T-helper 1 cell treated with Interleukin-12 subunit alpha and Interleukin-12 subunit beta and Interleukin-4 antibody, amounts not matched to agents 30 ng/mL and 1 ng/mL, for 36 hours (primary cell): ENCODE data around the gene ARHGAP45. TPM values are rescaled to one million over a fixed set of nuclear protein-coding genes. Genes with fewer than 3 reads are reported as not detected.

Experiments
- intact Hi-C: fragments of 100-400 bp; cut with micrococcal nuclease; formaldehyde crosslinking; loops from one replicate; pipeline ENCODE4 v1.15.1; 2024
- total RNA-seq: library from RNA; stranded (reverse); gene quantifications from 2 replicates; pipeline ENCODE4 v1.2.3, GENCODE V29; 2022

The ARHGAP45 gene
- total RNA-seq, 1 donor from 2014 or later = 471 TPM

DNA sequence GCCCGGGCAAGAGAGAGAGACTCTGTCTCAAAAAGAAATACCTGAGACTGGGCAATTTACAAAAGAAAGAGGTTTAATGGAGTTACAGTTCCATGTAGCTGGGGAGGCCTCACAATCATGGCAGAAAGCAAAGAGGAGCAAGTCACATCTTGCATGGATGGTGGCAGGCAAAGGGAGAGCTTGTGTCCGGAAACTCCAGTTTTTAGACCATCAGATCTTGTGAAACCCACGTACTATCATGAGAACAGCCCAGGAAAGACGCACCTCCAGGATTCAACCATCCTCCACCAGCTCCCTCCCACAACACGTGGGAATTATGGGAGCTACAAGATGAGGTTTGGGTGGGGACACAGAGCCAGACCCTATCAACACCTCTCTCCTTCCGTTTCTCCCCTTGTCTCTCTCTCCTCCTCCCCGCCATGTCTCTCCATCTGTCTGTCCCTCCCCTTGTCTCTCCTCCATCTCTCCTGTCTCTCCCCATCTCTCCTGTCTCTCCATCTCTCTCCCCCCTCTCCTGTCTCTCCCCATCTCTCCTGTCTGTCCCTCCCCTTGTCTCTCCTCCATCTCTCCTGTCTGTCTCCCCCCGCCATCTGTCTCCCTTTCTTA lies 18.2 kb downstream of the ARHGAP45 start:
- intact Hi-C loops = no loop called here

DNA sequence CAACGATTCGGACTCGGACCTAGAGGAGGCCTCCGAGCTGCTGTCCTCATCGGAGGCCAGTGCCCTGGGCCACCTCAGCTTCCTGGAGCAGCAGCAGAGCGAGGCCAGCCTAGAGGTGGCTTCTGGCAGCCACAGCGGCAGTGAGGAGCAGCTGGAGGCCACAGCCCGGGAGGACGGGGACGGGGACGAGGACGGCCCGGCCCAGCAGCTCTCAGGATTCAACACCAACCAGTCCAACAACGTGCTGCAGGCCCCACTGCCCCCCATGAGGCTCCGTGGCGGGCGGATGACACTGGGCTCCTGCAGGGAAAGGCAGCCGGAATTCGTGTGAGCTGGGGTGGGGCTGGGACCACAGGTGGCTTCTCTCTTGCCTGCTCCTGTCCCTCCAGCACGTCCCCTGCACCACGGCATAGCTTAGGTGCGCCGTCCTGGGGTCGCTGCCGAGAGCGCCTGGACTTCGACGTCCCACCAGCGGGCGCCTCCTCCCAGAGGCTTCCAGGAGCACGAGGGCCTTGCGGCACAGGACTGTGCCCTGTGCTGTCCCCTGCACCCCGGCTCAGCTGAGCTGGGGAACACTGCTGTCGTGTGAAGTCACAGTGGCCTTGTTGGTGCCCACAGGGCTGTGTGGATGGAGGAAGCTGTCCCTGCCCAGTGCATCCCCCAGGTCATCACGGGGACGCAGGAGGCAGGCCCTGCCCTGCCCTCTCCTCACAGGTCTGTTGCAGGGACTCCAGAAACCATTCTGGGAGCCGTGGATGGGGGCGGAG lies 18.9 kb downstream of the ARHGAP45 start:
- intact Hi-C loops = no loop called here

DNA sequence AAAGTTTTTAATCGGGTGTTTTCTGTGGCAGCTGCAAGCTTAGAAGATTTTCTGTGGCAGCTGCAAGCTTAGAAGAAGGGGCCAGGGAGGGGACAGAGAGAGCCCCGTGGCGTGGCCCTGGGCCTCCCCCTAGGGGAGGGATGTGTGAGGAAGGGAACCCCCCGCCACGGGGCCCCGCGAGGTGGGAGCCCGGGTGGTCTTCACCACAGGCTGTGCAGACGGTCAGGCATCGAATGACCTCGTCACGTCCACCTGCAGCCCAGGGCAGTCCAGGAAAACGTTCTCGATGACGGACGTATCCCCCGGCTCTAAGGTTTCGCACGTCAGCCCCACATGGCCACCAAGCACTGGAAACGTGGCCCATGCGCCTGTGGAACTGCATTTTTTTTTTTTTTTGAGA lies 19.6 kb downstream of the ARHGAP45 start:
- intact Hi-C loops = no loop called here

DNA sequence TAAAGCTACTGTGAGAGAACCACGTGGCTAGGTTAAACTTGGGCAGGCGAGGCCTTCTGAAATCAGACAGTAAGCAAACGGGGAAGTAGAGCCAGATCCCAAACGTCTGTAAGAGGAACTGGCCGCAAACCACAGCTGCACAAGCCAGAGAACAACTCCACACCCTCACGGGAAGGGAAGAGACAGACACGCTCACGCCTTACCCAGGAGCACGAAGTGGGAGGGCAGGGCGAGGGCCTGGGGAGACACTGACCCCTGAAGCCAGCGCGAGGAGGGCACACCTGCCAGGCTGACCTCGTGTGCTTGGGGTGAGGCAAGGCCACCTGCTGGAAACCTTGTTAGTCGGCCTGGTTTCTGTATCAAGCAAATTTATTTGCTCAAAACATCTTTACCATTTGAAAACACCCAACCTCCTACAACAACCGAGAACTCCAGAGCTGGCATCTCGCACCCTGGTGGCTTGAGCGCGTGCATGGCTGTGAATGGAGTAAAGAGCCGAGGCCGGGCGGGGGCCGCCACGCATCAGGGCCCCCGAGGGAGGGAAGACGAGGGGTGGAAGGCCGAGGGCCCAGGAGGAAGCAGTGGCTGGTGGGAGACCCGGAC lies 20.9 kb downstream of the ARHGAP45 start:
- intact Hi-C loops = no loop called here

DNA sequence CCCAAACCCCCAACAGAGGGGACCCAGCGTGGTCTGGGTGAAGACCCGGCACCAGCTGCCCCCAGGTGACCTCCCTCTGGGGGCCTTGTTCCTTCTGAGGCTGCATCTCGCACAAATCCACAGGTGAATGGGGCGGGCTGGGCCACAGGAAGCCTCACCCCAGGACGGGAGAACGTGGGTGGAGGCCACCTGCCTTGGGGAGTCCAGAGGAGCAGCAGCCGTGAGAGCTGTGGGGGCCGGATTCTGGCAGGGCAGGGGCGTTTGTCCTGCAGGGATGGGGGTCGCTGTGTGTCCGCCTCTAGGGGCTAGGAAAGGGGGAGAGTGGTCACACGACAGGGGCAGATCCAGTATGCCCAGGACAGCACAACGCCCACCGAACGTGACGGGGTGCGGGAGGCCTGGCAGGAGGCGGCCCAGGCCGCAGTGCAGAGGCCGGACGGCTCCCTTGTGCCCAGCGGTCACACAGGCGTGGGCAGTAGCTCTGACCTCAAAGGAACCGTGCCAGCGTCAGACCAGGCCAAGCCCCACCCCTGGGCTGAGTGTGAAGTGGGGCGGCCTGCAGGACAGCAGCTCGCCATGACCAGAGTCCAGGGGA lies 21.5 kb downstream of the ARHGAP45 start:
- intact Hi-C loops = no loop called here

DNA sequence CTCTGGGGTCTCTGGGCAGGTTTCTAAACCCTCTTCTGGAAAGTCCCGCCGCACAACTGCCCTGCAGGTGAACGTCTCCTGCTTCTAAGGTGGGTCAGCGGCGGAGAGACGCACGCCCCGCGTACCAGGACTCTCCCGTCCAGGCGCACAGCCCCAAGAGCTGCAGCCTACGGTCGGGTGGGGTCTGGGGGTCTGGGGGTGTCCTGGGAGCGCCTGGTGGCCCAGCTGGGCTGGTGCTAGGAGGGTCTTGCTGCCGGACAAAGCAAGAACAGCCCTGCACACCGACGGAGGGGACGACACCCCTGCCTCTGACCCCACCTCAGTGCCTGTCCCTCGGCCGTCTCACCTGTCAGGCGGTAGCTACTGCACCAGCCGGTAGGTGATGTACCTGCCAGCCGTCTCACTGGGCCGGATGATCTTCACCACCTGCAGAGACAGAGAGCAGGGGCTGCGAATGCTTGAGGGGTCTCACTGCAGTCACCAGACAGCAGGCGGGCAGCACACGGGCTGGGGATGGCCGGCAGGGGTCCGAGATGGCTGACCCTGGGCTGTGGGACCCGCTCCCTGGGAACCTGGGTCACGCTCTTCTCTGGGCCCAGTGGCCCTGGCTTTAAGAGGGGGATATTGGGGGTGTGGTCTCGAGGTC lies 22.3 kb downstream of the ARHGAP45 start:
- intact Hi-C loops = no loop called here

DNA sequence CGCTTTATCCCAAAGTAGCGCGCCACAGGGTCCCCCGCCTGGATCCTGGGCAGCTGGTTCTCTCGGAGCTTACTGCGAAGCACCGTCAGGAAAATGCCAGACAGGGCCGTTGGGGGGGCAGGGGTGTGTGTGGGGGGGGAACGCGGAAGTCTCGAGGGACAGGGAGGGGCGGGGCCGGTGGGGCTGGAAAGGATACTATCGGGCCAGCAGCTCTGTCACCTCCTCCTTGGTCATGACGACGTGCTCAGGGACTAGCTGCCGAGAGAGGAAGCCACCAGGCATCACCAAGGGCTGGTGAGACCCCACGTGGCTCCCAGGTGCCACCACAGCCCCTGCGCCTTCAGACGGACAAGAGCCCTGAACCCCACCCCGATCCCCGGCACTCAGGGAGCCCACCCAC lies 22.9 kb downstream of the ARHGAP45 start:
- intact Hi-C loops = no loop called here

DNA sequence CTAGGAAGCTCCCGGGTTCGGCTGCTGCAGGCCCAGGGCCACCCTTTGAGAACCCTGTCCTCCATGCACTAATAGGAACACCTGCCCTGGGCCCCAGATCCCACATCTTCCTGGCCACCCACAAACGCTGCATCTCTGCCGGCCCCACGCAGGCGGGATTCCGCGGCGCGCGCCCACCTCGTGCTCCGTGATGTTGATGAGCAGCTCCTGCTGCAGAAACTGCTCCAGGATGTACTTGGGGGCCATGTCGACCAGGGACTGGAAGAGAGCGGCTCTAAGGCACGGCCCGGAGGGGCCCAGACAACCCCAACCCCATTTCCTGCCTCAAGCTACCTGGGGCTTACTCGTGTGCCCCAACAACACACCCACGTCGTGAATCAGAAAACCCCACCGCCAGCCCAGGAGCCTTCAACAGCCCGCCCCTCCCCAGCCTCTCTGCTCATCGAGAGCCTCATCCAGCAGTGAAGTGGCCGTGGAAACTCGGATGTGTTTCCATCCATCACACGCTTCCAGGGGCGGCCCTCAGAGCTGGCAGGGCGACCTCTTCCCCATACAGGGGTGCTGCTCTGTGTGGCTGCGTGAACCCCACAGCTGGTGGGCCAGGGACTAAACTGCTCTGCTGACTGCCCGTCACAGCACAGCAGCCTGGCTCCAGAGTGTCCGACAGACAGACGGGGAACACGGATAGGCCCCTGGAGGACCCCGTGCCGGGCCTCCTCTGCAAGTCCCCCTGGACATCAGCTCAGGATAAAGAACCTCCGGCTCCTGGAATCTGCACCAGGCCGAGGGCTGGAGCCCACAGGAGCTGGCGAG lies 24.0 kb downstream of the ARHGAP45 start:
- intact Hi-C loops = no loop called here

DNA sequence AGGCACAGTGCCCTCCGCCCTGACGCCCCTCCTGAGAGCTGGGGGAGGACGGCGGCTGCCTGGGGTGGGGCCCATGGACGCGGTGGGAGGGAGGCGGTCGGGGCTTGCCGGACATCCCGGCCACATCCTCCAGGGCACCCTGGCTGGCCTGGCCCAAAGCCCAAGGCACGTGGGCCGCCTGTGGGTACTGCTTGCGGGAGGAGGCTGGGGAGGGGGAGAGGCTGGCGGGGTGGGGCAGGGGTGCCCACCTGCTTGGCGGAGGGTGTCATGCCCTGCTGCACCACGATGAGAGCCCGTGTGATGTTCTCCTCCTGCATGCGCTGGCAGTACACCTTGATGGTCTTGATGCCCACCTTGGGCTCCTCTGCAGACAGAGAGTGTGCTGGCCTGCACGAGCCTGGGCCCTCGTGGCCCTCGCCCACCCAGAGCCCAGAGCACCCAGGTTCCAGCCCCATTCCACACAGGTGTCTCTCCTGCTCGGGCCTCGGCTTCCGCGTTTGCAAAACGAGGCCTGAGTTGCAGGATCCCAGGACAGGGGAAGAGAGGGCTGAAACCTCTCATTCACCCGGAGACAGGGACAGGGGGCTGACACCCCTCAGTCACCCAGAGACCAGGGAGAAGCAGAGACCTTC lies 24.7 kb downstream of the ARHGAP45 start:
- intact Hi-C loops = no loop called here

DNA sequence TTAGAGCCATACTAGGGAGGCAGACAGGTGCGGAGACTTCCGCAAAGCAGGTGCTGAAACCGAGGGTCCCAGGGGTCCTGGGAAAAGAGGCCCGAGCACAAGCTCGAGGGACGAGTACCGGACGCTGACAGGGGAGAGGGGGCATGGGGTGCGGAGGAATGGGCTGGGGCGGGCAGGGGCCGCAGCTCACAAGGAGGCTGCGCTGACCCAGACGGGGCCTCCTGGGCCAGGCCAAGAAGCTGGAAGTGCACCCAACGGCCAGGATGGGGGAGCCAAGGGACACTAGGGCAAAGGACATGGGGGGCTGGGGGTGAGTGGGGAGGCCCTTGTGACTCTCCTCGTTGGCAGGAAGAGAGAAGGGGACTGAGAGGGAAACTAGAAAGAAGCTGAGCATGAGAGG lies 26.4 kb downstream of the ARHGAP45 start:
- intact Hi-C loops = no loop called here

DNA sequence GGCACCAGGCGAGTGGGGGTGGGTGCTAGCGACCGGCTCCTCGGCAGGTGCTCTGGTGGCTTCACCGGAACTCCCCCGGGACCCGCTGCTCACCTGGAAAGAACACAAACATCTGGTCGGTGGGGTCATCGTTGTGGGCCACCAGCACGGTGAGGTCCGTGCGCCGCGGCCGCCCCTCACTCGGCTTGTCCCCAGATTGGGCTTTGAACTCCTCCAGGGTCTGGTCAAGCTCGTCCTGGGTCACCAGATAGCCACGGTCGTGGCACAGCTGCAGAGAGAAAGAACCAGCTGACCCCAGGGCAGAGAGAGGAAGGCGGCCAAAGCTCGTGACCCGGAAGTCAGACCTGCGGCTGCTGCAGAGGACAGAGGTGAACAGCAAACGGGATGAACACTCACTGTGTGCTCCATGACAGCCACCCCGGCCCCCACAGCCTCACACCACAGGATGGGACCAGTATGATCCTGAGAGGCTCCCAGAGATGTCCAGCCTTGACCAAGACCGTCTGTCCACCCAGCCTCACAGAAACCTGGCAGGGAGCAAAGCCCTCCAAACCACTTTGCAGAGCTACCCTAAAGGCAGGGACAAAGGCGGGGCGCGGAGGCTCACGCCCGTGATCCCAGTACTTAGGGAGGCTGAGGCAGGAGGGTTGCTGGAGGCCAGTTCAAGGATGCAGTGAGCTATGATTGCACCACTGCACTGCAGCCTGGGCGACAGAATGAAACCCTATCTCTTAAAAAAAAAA lies 27.0 kb downstream of the ARHGAP45 start:
- intact Hi-C loops = loop anchor here (2.0 kb wide), 3 partner anchors 17 to 53 kb away; partner anchors contain the start of genes ABCA7 and ARHGAP45

DNA sequence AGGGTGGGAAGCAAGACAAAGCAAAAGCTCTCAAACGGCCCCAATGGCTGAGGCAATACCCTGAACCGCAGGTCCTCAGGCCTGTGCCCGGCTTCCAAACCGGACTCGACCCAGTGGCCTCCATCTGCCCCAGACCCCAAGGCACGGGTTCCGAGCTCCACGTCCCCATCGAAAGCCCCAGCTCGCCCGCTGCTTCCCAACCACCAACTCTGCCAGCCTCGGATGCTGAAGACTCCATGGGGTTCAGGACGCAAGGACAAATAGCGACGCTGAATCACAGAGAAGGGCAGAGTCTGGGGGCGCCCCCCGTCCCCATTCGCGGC lies 27.6 kb downstream of the ARHGAP45 start:
- intact Hi-C loops = loop anchor here (2.0 kb wide), 3 partner anchors 18 to 54 kb away; partner anchors contain the start of genes ABCA7 and ARHGAP45

DNA sequence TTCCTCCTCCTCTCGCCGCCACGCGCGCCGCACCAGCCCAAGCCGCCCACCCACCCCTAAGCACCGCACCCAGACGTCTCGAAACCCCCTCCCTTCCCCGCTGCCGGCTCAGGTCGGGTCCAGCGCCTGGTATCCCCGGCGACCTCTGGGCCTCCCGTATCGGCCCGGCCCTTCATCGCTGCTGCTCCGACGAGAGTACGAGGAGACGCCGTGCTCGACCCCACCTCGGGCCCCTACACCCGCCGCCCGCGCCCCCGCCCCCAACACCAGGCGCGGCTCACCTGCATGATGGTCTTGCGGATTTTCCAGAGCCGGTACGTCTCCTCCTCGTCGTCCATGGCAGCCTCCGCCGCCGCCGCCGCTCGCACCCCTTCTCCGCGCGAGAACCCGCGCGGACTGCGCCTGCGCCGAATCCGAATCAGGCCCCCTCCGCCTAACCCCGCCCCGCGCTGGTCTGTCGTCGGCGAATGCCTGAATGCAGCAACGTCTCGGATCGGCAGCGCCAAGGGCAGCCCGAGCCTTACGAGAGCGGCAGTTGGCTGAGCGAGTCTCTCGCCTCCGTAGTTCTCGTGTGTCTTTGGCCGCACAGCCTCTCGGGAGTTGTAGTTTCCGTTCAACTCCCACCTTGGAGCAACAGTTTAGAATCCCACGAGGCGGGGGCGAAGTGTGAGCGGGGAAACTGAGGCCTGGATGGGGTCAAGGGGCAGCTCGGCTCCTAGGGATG lies 28.2 kb downstream of the ARHGAP45 start, which contains the start of gene POLR2E:
POLR2E (minus strand) TSS at position 398 of the 724 bp plus-strand sequence; CDS start at position 338, 60 bp downstream.
- intact Hi-C loops = loop anchor here (1.0 to 5.0 kb wide), 7 partner anchors 8 to 172 kb away; partner anchors contain the start of genes ABCA7, ARHGAP45, CIRBP and GPX4

DNA sequence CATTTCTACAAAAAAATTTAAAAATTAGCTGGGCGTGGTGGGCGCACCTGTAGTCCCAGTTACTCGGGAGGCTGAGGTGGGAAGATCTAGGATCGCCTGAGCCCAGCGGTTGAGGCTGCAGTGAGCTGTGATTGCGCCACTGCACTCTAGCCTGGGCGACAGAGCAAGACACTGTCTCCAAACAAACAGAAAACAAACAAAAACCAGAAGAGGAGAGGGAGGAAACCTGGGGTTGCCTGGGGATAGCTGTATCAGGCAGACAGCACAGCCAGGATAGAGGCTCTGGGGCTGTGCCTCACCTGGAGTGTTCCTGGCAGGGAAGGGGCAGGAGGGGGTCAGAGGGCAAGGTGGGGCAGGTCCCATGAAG lies 30.8 kb downstream of the ARHGAP45 start:
- intact Hi-C loops = loop anchor here (5.0 kb wide), 2 partner anchors 95 to 170 kb away; partner anchors contain the start of gene CIRBP

DNA sequence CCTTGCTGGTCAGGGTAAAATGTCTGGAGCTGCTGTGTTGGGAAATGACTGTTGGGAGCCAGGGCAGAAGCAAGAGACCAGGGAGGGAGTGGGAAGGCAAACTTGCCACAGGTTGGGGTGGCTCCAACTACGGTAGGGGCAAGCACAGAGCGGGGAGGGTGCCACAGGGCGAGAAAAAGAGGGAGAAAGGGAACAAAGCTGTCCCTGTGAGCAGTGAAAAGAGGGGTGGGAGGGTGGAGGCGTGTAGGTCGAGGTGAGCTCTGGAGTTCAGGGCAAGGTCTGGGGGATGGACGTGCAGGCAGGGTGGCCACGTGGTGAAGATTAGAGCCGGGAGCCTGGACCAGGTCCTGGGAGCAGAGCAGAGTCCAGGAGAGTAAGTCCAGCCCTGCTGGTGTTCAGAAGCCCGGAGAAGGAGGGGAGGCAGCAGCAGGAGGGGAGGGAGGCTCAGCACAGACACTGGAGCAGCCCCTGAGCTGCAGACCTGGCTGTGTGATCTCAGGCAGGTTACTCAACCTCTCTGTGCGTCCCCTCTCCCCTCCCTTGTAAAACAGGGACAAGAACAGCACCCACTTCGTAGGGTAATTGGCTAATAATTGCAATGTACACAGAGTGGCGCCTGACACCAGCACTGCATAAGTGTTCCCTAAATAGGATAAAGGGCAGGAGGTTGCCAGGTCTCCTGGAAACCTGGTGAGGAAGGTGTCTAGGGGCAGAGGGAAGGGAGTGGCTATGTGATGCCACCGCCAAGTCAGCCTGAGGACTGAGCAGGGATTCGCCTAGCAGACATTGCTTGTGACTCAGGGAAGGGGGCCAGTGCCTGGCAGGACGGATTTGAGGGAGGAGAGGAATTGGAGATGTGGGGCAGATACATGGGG lies 31.4 kb downstream of the ARHGAP45 start:
- intact Hi-C loops = loop anchor here (5.0 kb wide), 2 partner anchors 94 to 169 kb away; partner anchors contain the start of gene CIRBP

DNA sequence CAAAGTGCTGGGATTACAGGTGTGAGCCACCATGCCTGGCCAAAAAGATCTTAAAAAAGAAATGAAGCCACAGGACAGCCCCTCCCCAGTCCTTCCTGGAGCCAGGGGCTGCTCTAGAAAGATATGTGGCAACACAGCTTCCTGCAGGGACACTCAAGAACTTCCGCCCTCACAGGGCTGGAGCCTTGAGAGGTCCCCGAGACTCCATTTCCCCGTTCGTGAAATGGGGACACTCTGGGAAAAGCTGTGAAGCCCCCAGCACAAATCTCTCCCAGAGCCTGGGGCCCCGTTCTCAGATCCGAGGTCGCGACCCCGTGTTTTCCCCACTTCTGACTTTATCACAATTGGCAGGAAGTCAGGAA lies 34.4 kb downstream of the ARHGAP45 start:
- intact Hi-C loops = no loop called here

DNA sequence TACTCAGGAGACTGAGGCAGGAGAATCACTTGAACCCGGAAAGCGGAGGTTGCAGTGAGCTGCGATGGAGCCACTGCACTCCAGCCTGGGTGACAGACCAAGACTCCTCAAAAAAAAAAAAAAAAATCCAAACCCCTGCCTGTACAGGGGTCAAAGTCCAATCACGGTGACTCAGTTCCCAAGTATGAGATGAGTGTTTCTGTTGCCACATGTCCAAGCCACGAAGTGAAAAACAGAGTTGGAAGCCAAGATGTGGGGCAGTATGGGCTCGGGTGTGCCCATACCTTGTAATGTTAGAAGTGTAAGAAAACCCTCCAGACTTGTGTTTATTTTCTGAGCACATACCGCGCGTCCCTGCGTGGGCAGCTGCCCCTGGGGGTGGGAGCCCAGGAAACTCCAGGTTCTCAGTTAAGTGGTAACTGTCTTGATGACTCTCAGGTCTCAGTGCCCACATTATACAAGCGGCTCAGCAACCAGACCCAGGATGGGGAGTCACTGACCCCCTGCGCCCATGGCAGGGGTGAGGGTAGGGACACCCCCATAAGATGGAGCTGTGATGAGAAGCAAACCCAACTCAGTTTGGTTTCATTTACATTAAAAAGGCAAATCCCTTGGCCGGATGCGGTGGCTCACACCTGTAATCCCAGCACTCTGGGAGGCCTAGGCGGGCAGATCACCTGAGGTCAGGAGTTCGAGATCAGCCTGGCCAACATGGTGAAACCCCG lies 35.6 kb downstream of the ARHGAP45 start:
- intact Hi-C loops = loop anchor here (1.0 to 2.0 kb wide), 5 partner anchors 7 to 139 kb away; partner anchors contain the start of genes ATP5F1D and POLR2E
